IMR-90 (cell line): Measurements from ENCODE around the gene HYAL4. TPM values are rescaled to one million over a fixed set of nuclear protein-coding genes. Genes with fewer than 3 reads are reported as not detected.
"Not testable (repeated sequence)": the region's sequence is repeated elsewhere in the genome, so short reads cannot be mapped to it uniquely, and the experiment has no call there.

Source experiments
- ATAC-seq: fragments of 200-7000 bp; cut with Tn5 transposase; 2 replicates; pipeline ENCODE4 v1.9.1; 2020; ENCODE audit warnings: low read depth, mild to moderate bottlenecking, moderate library complexity
- BruUV-seq: library from RNA; stranded (reverse); fragments of 400-500 nt; replicated peaks from 2 replicates; lab custom pipeline; 2021; lab: Mats Ljungman, UMichigan
- CTCF ChIA-PET: fragments of 300-600 bp; formaldehyde crosslinking; extraction: SDS; loops from one replicate; lab custom pipeline; 2021; ENCODE audit warnings: antibody characterized with exemption; lab: Yijun Ruan, JAX
- POLR2A ChIA-PET: fragments of 300-600 bp; sonication (Branson Sonifier 250); formaldehyde crosslinking; loops from one replicate; lab custom pipeline; 2022; ENCODE audit warnings: antibody characterized with exemption; ENCODE audit not compliant: unreplicated experiment; lab: Charles Lee
- DNase-seq: peaks from one replicate; pipeline ENCODE4 v3.0.0; 2013
- H2AFZ ChIP-seq: replicated peaks from 2 replicates; pipeline ENCODE3; 2013; ENCODE audit warnings: low read length, mild to moderate bottlenecking; ENCODE audit not compliant: poor library complexity
- H2AK5ac ChIP-seq: 2 replicates; pipeline ENCODE4 v1.6.1; 2013; ENCODE audit warnings: low read depth, low read length, inconsistent platforms
- H2AK9ac ChIP-seq: replicated peaks from 2 replicates; pipeline ENCODE3; 2013; ENCODE audit warnings: mild to moderate bottlenecking, low read depth, low read length, moderate library complexity; ENCODE audit not compliant: poor library complexity
- H2BK120ac ChIP-seq: 2 replicates; pipeline ENCODE4 v1.6.1; 2013; ENCODE audit warnings: low read depth, low read length, inconsistent platforms
- H2BK15ac ChIP-seq: 3 replicates; pipeline ENCODE4 v1.6.1; 2013; ENCODE audit warnings: low read depth, low read length, inconsistent platforms
- H2BK20ac ChIP-seq: 2 replicates; pipeline ENCODE4 v1.6.1; 2013; ENCODE audit warnings: low read depth, mild to moderate bottlenecking, inconsistent platforms, low read length, moderate library complexity
- H2BK5ac ChIP-seq: 2 replicates; pipeline ENCODE4 v1.6.1; 2013; ENCODE audit warnings: mild to moderate bottlenecking, low read depth, low read length, inconsistent platforms; ENCODE audit not compliant: poor library complexity, severe bottlenecking
- H3K14ac ChIP-seq: replicated peaks from 2 replicates; pipeline ENCODE4 v1.6.1; 2013; ENCODE audit warnings: low read depth, low read length, inconsistent platforms
- H3K18ac ChIP-seq: 2 replicates; pipeline ENCODE4 v1.6.1; 2013; ENCODE audit warnings: low read depth, low read length, control low read depth
- H3K23ac ChIP-seq: 2 replicates; pipeline ENCODE4 v1.6.1; 2013; ENCODE audit warnings: low read depth, low read length, inconsistent platforms
- H3K27ac ChIP-seq: 2 replicates; pipeline ENCODE4 v1.5.1; 2013; ENCODE audit warnings: mild to moderate bottlenecking, control low read depth, low read length; ENCODE audit not compliant: insufficient read depth
- H3K27me3 ChIP-seq: 2 replicates; pipeline ENCODE4 v1.6.1; 2013; ENCODE audit warnings: low read length; ENCODE audit not compliant: control insufficient read depth, insufficient read depth
- H3K36me3 ChIP-seq: 2 replicates; pipeline ENCODE4 v1.6.1; 2013; ENCODE audit warnings: low read length, mixed read lengths; ENCODE audit not compliant: control insufficient read depth, insufficient read depth
- H3K4ac ChIP-seq: 2 replicates; pipeline ENCODE4 v1.6.1; 2013; ENCODE audit warnings: low read depth, low read length, inconsistent platforms
- H3K4me1 ChIP-seq: 2 replicates; pipeline ENCODE4 v1.6.1; 2013; ENCODE audit warnings: low read length, mixed read lengths; ENCODE audit not compliant: control insufficient read depth, insufficient read depth
- H3K4me2 ChIP-seq: 2 replicates; pipeline ENCODE4 v1.6.1; 2013; ENCODE audit warnings: low read depth, mild to moderate bottlenecking, control low read depth, low read length, moderate library complexity
- H3K4me3 ChIP-seq: 2 replicates; pipeline ENCODE4 v1.5.1; 2013; ENCODE audit warnings: low read depth, mild to moderate bottlenecking, control low read depth, low read length, moderate library complexity; ENCODE audit not compliant: insufficient read depth
- H3K56ac ChIP-seq: 2 replicates; pipeline ENCODE4 v1.6.1; 2013; ENCODE audit warnings: low read length, inconsistent platforms; ENCODE audit not compliant: insufficient read depth; ENCODE audit errors: extremely low read depth
- H3K79me1 ChIP-seq, 2 experiments: 2 replicates each; pipeline ENCODE4 v1.6.1; 2013; ENCODE audit warnings: low read length in 2 of 2, inconsistent platforms in 1 of 2, low read depth in 1 of 2
- H3K9ac ChIP-seq: 2 replicates; pipeline ENCODE4 v1.6.1; 2013; ENCODE audit warnings: low read depth, low read length, control low read depth
- H3K9me1 ChIP-seq: 2 replicates; pipeline ENCODE4 v1.6.1; 2013; ENCODE audit warnings: low read length, inconsistent platforms; ENCODE audit not compliant: insufficient read depth
- H3K9me3 ChIP-seq: 2 replicates; pipeline ENCODE4 v1.6.1; 2013; ENCODE audit warnings: low read length; ENCODE audit not compliant: control insufficient read depth, insufficient read depth
- H4K20me1 ChIP-seq: 2 replicates; pipeline ENCODE4 v1.6.1; 2013; ENCODE audit warnings: low read length, inconsistent platforms; ENCODE audit not compliant: insufficient read depth
- H4K5ac ChIP-seq: 2 replicates; pipeline ENCODE4 v1.6.1; 2013; ENCODE audit warnings: mild to moderate bottlenecking, low read depth, low read length, control low read depth
- H4K8ac ChIP-seq, 2 experiments: 2 replicates each; pipeline ENCODE4 v1.6.1; 2013; ENCODE audit warnings: low read depth in 2 of 2, low read length in 2 of 2, control low read depth in 1 of 2, inconsistent platforms in 1 of 2
- H4K91ac ChIP-seq: 2 replicates; pipeline ENCODE4 v1.6.1; 2013; ENCODE audit warnings: low read depth, low read length, inconsistent platforms; ENCODE audit not compliant: insufficient read depth
- WGBS, 2 experiments: methylation state at CpG; one replicate each; pipeline versions ENCODE4 v1.1.5 to v1.1.7; 2013; ENCODE audit warnings: missing lambda C conversion rate in 2 of 2; ENCODE audit not compliant: insufficient read length in 1 of 2; ENCODE audit errors: extremely low coverage in 2 of 2; 5-methylcytosine and 5-hydroxymethylcytosine counted together
- dilution Hi-C: fragments of 300-500 bp; cut with HindIII; formaldehyde crosslinking; loops from one replicate; pipeline ENCODE4 v1.14.3; 2018; ENCODE audit warnings: low sequenced_read_pairs; ENCODE audit not compliant: unreplicated experiment
- in situ Hi-C: fragments of 300-500 bp; cut with MboI; formaldehyde crosslinking; loops from 3 replicates; pipeline ENCODE4 v1.14.3; 2019; ENCODE audit warnings: low sequenced_read_pairs, inconsistent platforms, mixed read lengths
- intact Hi-C: fragments of 100-400 bp; cut with micrococcal nuclease; formaldehyde crosslinking; loops from 2 replicates; pipeline ENCODE4 v1.10.0; 2022
- polyA plus RNA-seq, 3 experiments: library from polyadenylated mRNA; depleted of rRNA; stranded (reverse); fragments of >200 nt; gene quantifications; 2 replicates each; pipeline ENCODE4 v1.2.3, GENCODE V29; 2012; ENCODE audit warnings: low replicate concordance in 1 of 3
- total RNA-seq: library from RNA; depleted of rRNA; stranded (reverse); fragments of >200 nt; gene quantifications from 2 replicates; pipeline ENCODE4 v1.2.3, GENCODE V29; 2012

The HYAL4 gene
- total and polyA plus RNA-seq, 2 of the 4 experiments (the other 2 are of a cell fraction), result not detected

GRCh38 chr7:123839106-123839505 is 5.9 kb upstream of the HYAL4 start:
- H2AK9ac ChIP-seq, ATAC-seq, H3K79me1 ChIP-seq, H2BK5ac ChIP-seq, H4K20me1 ChIP-seq, H2AK5ac ChIP-seq, H4K5ac ChIP-seq, H2BK15ac ChIP-seq, POLR2A ChIA-PET, H3K9me3 ChIP-seq, H3K27me3 ChIP-seq, H4K8ac ChIP-seq, H3K36me3 ChIP-seq, H3K23ac ChIP-seq, H3K27ac ChIP-seq, intact Hi-C loops, CTCF ChIA-PET, dilution Hi-C loops, H3K14ac ChIP-seq, H3K4me1 ChIP-seq, in situ Hi-C loops, H3K9ac ChIP-seq, BruUV-seq, H4K91ac ChIP-seq, H3K4me2 ChIP-seq, H3K9me1 ChIP-seq, DNase-seq, H2BK20ac ChIP-seq, H3K18ac ChIP-seq, H2AFZ ChIP-seq, H3K4me3 ChIP-seq, H3K56ac ChIP-seq, H2BK120ac ChIP-seq, H3K4ac ChIP-seq: not testable (repeated sequence)
- no CpG with 5 or more reads among the region's 2 CpGs for WGBS, 2 experiments

- dilution Hi-C loops, H3K9me1 ChIP-seq, H4K20me1 ChIP-seq, H3K18ac ChIP-seq, H3K14ac ChIP-seq, H3K27me3 ChIP-seq, H3K79me1 ChIP-seq, H3K27ac ChIP-seq, H2BK15ac ChIP-seq, H2AFZ ChIP-seq, intact Hi-C loops, POLR2A ChIA-PET, H3K23ac ChIP-seq, H3K9ac ChIP-seq, H4K5ac ChIP-seq, DNase-seq, H3K4me2 ChIP-seq, H3K4me3 ChIP-seq, H2AK9ac ChIP-seq, H4K8ac ChIP-seq, H3K4me1 ChIP-seq, H3K56ac ChIP-seq, H3K9me3 ChIP-seq, H2BK120ac ChIP-seq, CTCF ChIA-PET, H2BK5ac ChIP-seq, H2BK20ac ChIP-seq, BruUV-seq, H2AK5ac ChIP-seq, H4K91ac ChIP-seq, H3K36me3 ChIP-seq, in situ Hi-C loops, ATAC-seq, H3K4ac ChIP-seq: not testable (repeated sequence)
- whole genome bisulfite sequencing, 2 experiments, result 100% methylated on average over 1 of the region's 7 CpGs; no CpG with 5 or more reads in 1 of the 2 experiments
Observed at GRCh38 chr7:123844142-123844541, 827 bp upstream of the HYAL4 start.
